Activated CD8-positive, alpha-beta T cell treated with anti-CD3 and anti-CD28 coated beads for 36 hours (primary cell): ENCODE results near the gene CREBRF. TPM values are rescaled to one million over a fixed set of nuclear protein-coding genes. Genes with fewer than 3 reads are reported as not detected.
A peak's percentile ranks its signal among the peaks of the same experiment; 100 is the strongest.
"Not testable (repeated sequence)": the region's sequence is repeated elsewhere in the genome, so short reads cannot be mapped to it uniquely, and the experiment has no call there.

ENCODE experiments used
- ATAC-seq: fragments of 200-7000 bp; cut with Tn5 transposase; one replicate; pipeline ENCODE4 v1.10.0; 2021; ENCODE audit warnings: mild to moderate bottlenecking, moderate library complexity
- CTCF ChIA-PET: fragments of 350-600 bp; sonication (Branson Sonifier 250); formaldehyde crosslinking; loops from one replicate; lab custom pipeline; 2021; ENCODE audit warnings: antibody characterized with exemption; lab: Charles Lee
- POLR2A ChIA-PET: fragments of 350-600 bp; sonication (Branson Sonifier 250); formaldehyde crosslinking; loops from one replicate; lab custom pipeline; 2021; ENCODE audit warnings: antibody characterized with exemption; lab: Charles Lee
- DNase-seq: peaks from one replicate; pipeline ENCODE4 v3.0.0-alpha.2; 2020
- H3K27ac Mint-ChIP-seq: one replicate; pipeline ENCODE4 v1.8.0; 2021; ENCODE audit warnings: mild to moderate bottlenecking, mixed read lengths
- H3K27me3 Mint-ChIP-seq: one replicate; pipeline ENCODE4 v1.8.0; 2021; ENCODE audit warnings: mixed read lengths
- H3K36me3 Mint-ChIP-seq: one replicate; pipeline ENCODE4 v1.8.0; 2021; ENCODE audit warnings: low read depth, mixed read lengths
- H3K4me1 Mint-ChIP-seq: one replicate; pipeline ENCODE4 v1.8.0; 2021; ENCODE audit warnings: low read depth, mixed read lengths
- H3K4me3 Mint-ChIP-seq: one replicate; pipeline ENCODE4 v1.8.0; 2021; ENCODE audit warnings: mild to moderate bottlenecking, moderate library complexity, mixed read lengths
- H3K9me3 Mint-ChIP-seq: one replicate; pipeline ENCODE4 v1.8.0; 2021; ENCODE audit warnings: mixed read lengths
- CTCF ChIP-seq: fragments of 200-600 bp; IDR thresholded peaks from one replicate; pipeline ENCODE4 v1.8.0; 2022; ENCODE audit warnings: antibody characterized with exemption, mild to moderate bottlenecking
- intact Hi-C: fragments of 100-400 bp; cut with micrococcal nuclease; formaldehyde crosslinking; loops from one replicate; pipeline ENCODE4 v1.10.0; 2022
- total RNA-seq, 2 experiments: library from RNA; stranded (reverse); gene quantifications; one replicate each; pipeline ENCODE4 v1.2.3, GENCODE V29; 2021

The CREBRF gene
- total RNA-seq, 2 experiments from 2014 or later = 9.3 to 10.2 TPM

- CTCF ChIA-PET = interaction anchor here (0.8 to 2.5 kb wide), 22 partner anchors 9 to 179 kb away, joined by 3 to 23 read pairs (median 4); partner anchors contain the start of gene ATP6V0E1
- no peaks in the 10 kb centered on the region for H3K27me3 Mint-ChIP-seq
- peak within 1 kb of the TSS; percentile 99 for H3K4me3 Mint-ChIP-seq
- peak; percentile 94 for ATAC-seq
- peaks cover 21% of the 10 kb centered on the region for H3K36me3 Mint-ChIP-seq
- H3K4me1 Mint-ChIP-seq = peaks cover 16% of the 10 kb centered on the region
- DNase-seq = peak; percentile 98
- intact Hi-C loops = loop anchor here (2.0 to 5.0 kb wide), 2 partner anchors 87 to 160 kb away; partner anchors contain the start of gene CREBRF
- no peaks in the 10 kb centered on the region for H3K9me3 Mint-ChIP-seq
- peak; percentile 90 for TF ChIP-seq CTCF
- peak within 1 kb of the TSS; percentile 100 for H3K27ac Mint-ChIP-seq
- POLR2A ChIA-PET = interaction anchor here (0.6 to 2.6 kb wide), 6 partner anchors 17 to 183 kb away, joined by 3 to 24 read pairs (median 4); partner anchors contain the start of genes ATP6V0E1 and STC2
Measured at GRCh38 chr5:173144200-173145176, 88.3 kb downstream of the CREBRF start, which contains the start of gene BNIP1. BNIP1 (plus strand) TSS chr5:173144531; CDS start chr5:173144546, 15 bp downstream.

GRCh38 chr5:173148354-173148753 lies 92.2 kb downstream of the CREBRF start:
- ChIA-PET POLR2A (no interaction called here), CTCF (no interaction called here)
- H3K27ac Mint-ChIP-seq = no peak overlapping the region
- no peak for TF ChIP-seq CTCF
- intact Hi-C loops = no loop called here
- peaks cover 16% of the 10 kb centered on the region for H3K4me1 Mint-ChIP-seq
- no peaks in the 10 kb centered on the region for H3K27me3 Mint-ChIP-seq
- ATAC-seq = no peak
- peaks cover 31% of the 10 kb centered on the region for H3K36me3 Mint-ChIP-seq
- no peaks in the 10 kb centered on the region for H3K9me3 Mint-ChIP-seq
- no peak for DNase-seq
- no peak overlapping the region for H3K4me3 Mint-ChIP-seq

- H3K36me3 Mint-ChIP-seq = peaks cover 37% of the 10 kb centered on the region
- no peaks in the 10 kb centered on the region for H3K9me3 Mint-ChIP-seq
- intact Hi-C loops = no loop called here
- POLR2A ChIA-PET = no interaction called here
- H3K27ac Mint-ChIP-seq = no peak overlapping the region
- CTCF ChIA-PET = interaction anchor here (1.1 kb wide), 1 partner anchor 173 kb away, joined by 4 read pairs; no protein-coding TSS in a partner anchor
- H3K27me3 Mint-ChIP-seq = no peaks in the 10 kb centered on the region
- TF ChIP-seq CTCF = no peak
- DNase-seq = no peak
- no peak for ATAC-seq
- H3K4me1 Mint-ChIP-seq = no peaks in the 10 kb centered on the region
- H3K4me3 Mint-ChIP-seq = no peak overlapping the region
Measured at GRCh38 chr5:173152547-173152946, 96.4 kb downstream of the CREBRF start.

GRCh38 chr5:173153842-173154241 lies 97.7 kb downstream of the CREBRF start:
- peaks cover 37% of the 10 kb centered on the region for H3K36me3 Mint-ChIP-seq
- no peak overlapping the region for H3K4me3 Mint-ChIP-seq
- no peak for TF ChIP-seq CTCF
- H3K27me3 Mint-ChIP-seq = no peaks in the 10 kb centered on the region
- ChIA-PET CTCF (interaction anchor here (1.1 to 1.2 kb wide), 2 partner anchors 9 to 12 kb away, joined by 3 to 5 read pairs; partner anchors contain the start of gene BNIP1), POLR2A (interaction anchor here (0.8 kb wide), 1 partner anchor 171 kb away, joined by 3 read pairs; the partner anchor contains the start of gene ATP6V0E1)
- intact Hi-C loops = no loop called here
- ATAC-seq = no peak
- no peak overlapping the region for H3K27ac Mint-ChIP-seq
- H3K4me1 Mint-ChIP-seq = no peaks in the 10 kb centered on the region
- no peaks in the 10 kb centered on the region for H3K9me3 Mint-ChIP-seq
- DNase-seq = no peak

- DNase-seq = not testable (repeated sequence)
Measured at GRCh38 chr5:173154619-173155018, 98.5 kb downstream of the CREBRF start.

More at GRCh38 chr5:173154619-173155018, 98.5 kb downstream of the CREBRF start:
- H3K4me3 Mint-ChIP-seq, CTCF ChIA-PET, ATAC-seq, H3K4me1 Mint-ChIP-seq, H3K27me3 Mint-ChIP-seq, intact Hi-C loops, POLR2A ChIA-PET, H3K27ac Mint-ChIP-seq, H3K9me3 Mint-ChIP-seq: not testable (repeated sequence)
- peaks cover 30% of the 10 kb centered on the region for H3K36me3 Mint-ChIP-seq
